Kidney epithelial cell (primary cell): ENCODE data around the gene ESRRB. TPM values are rescaled to one million over a fixed set of nuclear protein-coding genes. Genes with fewer than 3 reads are reported as not detected.
"Not testable (repeated sequence)": the region's sequence is repeated elsewhere in the genome, so short reads cannot be mapped to it uniquely, and the experiment has no call there.

ENCODE experiments used
- DNase-seq: peaks from one replicate; pipeline ENCODE4 v3.0.0-alpha.2; 2010; ENCODE audit warnings: low read depth
- H3K27me3 ChIP-seq: 2 replicates; pipeline ENCODE4 v1.6.0; 2011; ENCODE audit warnings: low read length; ENCODE audit not compliant: control insufficient read depth, insufficient read depth
- H3K36me3 ChIP-seq: 2 replicates; pipeline ENCODE4 v1.5.1; 2011; ENCODE audit warnings: low read length; ENCODE audit not compliant: control insufficient read depth, insufficient read depth
- H3K4me3 ChIP-seq: 2 replicates; pipeline ENCODE4 v1.5.1; 2011; ENCODE audit warnings: low read depth, mild to moderate bottlenecking, control low read depth, low read length
- CTCF ChIP-seq: IDR thresholded peaks from 2 replicates; pipeline ENCODE4 v1.5.1; 2011; ENCODE audit warnings: mild to moderate bottlenecking, moderate library complexity, low read length, control low read depth, inconsistent platforms; ENCODE audit not compliant: insufficient read depth, poor library complexity, severe bottlenecking
- total RNA-seq: library from RNA; depleted of rRNA; stranded (reverse); fragments of >200 nt; gene quantifications from 2 replicates; pipeline ENCODE4 v1.2.3, GENCODE V29; 2015

ESRRB gene
- total RNA-seq, 1 donor from 2014 or later: not detected

GRCh38 chr14:76531085-76531484 is 155.1 kb downstream of the ESRRB start:
- DNase-seq: no peak
- H3K36me3 ChIP-seq: no peaks in the 10 kb centered on the region
- no peak overlapping the region for H3K4me3 ChIP-seq
- TF ChIP-seq CTCF: no peak
- H3K27me3 ChIP-seq: no peaks in the 10 kb centered on the region

GRCh38 chr14:76531821-76532318 is 155.9 kb downstream of the ESRRB start:
- DNase-seq: no peak
- Histone ChIP-seq H3K27me3 (no peaks in the 10 kb centered on the region), H3K4me3 (no peak overlapping the region), H3K36me3 (no peaks in the 10 kb centered on the region)
- no peak for TF ChIP-seq CTCF

GRCh38 chr14:76536636-76537035 is 160.7 kb downstream of the ESRRB start:
- H3K36me3 ChIP-seq, DNase-seq, H3K27me3 ChIP-seq: not testable (repeated sequence)

GRCh38 chr14:76537906-76538647 is 162.1 kb downstream of the ESRRB start:
- no peak overlapping the region for H3K4me3 ChIP-seq
- peaks cover 3% of the 10 kb centered on the region for H3K27me3 ChIP-seq
- no peak for DNase-seq
- no peak for TF ChIP-seq CTCF
- H3K36me3 ChIP-seq: no peaks in the 10 kb centered on the region

More at GRCh38 chr14:76536636-76537035, 160.7 kb downstream of the ESRRB start:
- not testable (repeated sequence) for H3K4me3 ChIP-seq

- peaks cover 3% of the 10 kb centered on the region for H3K27me3 ChIP-seq
- DNase-seq: no peak
- no peak overlapping the region for H3K4me3 ChIP-seq
- TF ChIP-seq CTCF: no peak
- H3K36me3 ChIP-seq: no peaks in the 10 kb centered on the region
Measured at GRCh38 chr14:76538648-76539008, 162.7 kb downstream of the ESRRB start.

GRCh38 chr14:76539130-76539529 is 163.2 kb downstream of the ESRRB start:
- Histone ChIP-seq H3K4me3 (no peak overlapping the region), H3K27me3 (peaks cover 3% of the 10 kb centered on the region), H3K36me3 (no peaks in the 10 kb centered on the region)
- TF ChIP-seq CTCF: no peak
- DNase-seq: no peak
